NCI-H82 (cell line): ENCODE data around the gene TMEM117.
"Not testable (repeated sequence)": the region's sequence is repeated elsewhere in the genome, so short reads cannot be mapped to it uniquely, and the experiment has no call there.

Experiments used
- DNase-seq: peaks from one replicate; lab custom pipeline; 2025; lab: John Stamatoyannopoulos, UW

The TMEM117 gene

GRCh38 chr12:44296624-44297197 is 460.8 kb downstream of the TMEM117 start:
- DNase-seq, result no peak

GRCh38 chr12:44299524-44299923 is 463.6 kb downstream of the TMEM117 start:
- DNase-seq, result no peak

- peak; percentile 91 for DNase-seq
Measured at GRCh38 chr12:44307506-44308168, 471.8 kb downstream of the TMEM117 start.

- DNase-seq, result no peak
Measured at GRCh38 chr12:44313188-44313587, 477.3 kb downstream of the TMEM117 start.

GRCh38 chr12:44314007-44314500 is 478.2 kb downstream of the TMEM117 start:
- no peak for DNase-seq

- peak; percentile 83 for DNase-seq
Measured at GRCh38 chr12:44317651-44318126, 481.8 kb downstream of the TMEM117 start.

GRCh38 chr12:44331269-44331668 is 495.4 kb downstream of the TMEM117 start:
- no peak for DNase-seq

- no peak for DNase-seq
Measured at GRCh38 chr12:44334347-44334746, 498.5 kb downstream of the TMEM117 start.

- DNase-seq, result no peak
Measured at GRCh38 chr12:44335030-44335429, 499.1 kb downstream of the TMEM117 start.

GRCh38 chr12:44336577-44336976 is 500.7 kb downstream of the TMEM117 start:
- no peak for DNase-seq

GRCh38 chr12:44342371-44342770 is 506.5 kb downstream of the TMEM117 start:
- DNase-seq, result peak; percentile 10

GRCh38 chr12:44347145-44347544 is 511.3 kb downstream of the TMEM117 start:
- no peak for DNase-seq

GRCh38 chr12:44357494-44357893 is 521.6 kb downstream of the TMEM117 start:
- DNase-seq, result no peak

- no peak for DNase-seq
Measured at GRCh38 chr12:44358636-44359035, 522.8 kb downstream of the TMEM117 start.

- no peak for DNase-seq
Measured at GRCh38 chr12:44362947-44363346, 527.1 kb downstream of the TMEM117 start.

- DNase-seq, result no peak
Measured at GRCh38 chr12:44367136-44367535, 531.3 kb downstream of the TMEM117 start.

GRCh38 chr12:44367916-44368315 is 532.0 kb downstream of the TMEM117 start:
- DNase-seq, result no peak

GRCh38 chr12:44369998-44370397 is 534.1 kb downstream of the TMEM117 start:
- no peak for DNase-seq

GRCh38 chr12:44370982-44371381 is 535.1 kb downstream of the TMEM117 start:
- no peak for DNase-seq

- DNase-seq, result no peak
Measured at GRCh38 chr12:44372259-44372658, 536.4 kb downstream of the TMEM117 start.

- no peak for DNase-seq
Measured at GRCh38 chr12:44375694-44376093, 539.8 kb downstream of the TMEM117 start.

GRCh38 chr12:44377443-44378187 is 541.7 kb downstream of the TMEM117 start:
- DNase-seq, result peak; percentile 84

- DNase-seq, result not testable (repeated sequence)
Measured at GRCh38 chr12:44379113-44379512, 543.2 kb downstream of the TMEM117 start.
